Measurements from ENCODE around the gene ZIC4.

Gene ZIC4

DNA sequence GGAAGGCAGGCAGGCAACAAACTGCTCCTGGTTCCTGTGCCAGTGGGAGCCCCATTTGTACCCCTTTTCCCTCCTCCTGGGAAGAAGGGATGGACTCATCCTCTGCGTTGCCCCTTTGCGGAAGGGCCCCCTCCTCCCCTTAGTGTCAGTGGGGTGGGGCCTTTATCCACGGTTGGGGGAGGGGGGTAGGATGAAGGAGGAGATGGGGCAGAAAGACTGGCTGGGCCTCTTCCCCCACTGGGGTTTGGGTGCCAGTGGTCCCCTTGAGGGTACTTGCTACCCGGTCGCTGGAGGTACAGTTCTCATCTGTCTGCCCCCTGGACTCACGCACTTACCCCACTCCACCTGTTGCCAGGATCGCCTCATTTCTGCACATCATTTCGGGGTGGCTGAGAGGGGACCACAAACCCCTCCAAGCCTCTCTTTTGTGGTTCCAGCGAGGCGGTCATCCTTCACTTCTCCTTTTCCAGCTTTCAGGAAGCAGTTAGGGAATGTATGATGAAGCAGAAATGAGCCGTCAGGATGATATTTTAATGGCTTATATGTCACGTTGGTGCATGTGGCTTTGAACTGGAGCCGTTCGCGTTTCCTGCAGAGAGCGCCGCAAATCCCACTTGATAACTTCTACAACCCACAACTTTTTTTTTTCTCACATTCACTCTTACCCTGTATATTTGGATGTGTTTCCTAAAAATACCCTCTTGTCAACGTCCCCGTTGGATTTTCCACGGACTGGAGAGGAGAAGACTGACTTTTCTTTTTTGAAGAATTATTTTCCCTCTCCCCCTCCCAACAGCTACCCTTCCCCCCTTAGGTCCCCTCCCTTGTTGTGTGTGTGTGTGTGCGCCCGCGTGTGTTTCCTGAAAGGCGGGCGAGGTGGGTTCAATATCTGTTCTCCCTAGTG is at the start of gene ZIC4:
Gene ZIC4, minus strand, starts transcription at position 516 of the 904 bp plus-strand sequence. CDS start 3,746 bp downstream, outside the sequence.
- DNase-seq (ENCODE audit: low read depth in 3 of 3): no peak

GRCh38 chr3:147449669-147450068 is 43.3 kb upstream of the ZIC4 start:
- DNase-seq (ENCODE audit: low read depth in 3 of 3): no peak

DNA sequence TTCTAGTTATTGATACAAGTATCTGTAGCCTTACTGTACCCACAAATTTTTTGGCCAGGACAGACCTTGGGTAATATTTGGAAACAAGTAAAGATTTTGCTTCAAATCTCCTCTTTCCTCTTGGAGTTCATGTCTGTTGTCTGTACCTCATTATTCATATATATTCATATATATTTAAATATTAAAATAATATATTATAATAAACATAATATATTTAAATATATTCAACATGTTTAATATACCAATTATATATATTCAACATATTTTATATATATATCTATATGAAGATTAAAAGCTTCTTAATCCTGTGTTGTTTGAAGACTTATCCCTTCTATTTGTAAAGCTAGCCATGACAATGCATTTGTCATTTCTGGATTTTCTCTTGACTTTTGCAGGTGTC is 40.9 kb upstream of the ZIC4 start:
- no peak for DNase-seq (ENCODE audit: low read depth in 3 of 3)

- no peak for DNase-seq (ENCODE audit: low read depth in 3 of 3)
Measured at GRCh38 chr3:147431751-147432150, 25.4 kb upstream of the ZIC4 start.

DNA sequence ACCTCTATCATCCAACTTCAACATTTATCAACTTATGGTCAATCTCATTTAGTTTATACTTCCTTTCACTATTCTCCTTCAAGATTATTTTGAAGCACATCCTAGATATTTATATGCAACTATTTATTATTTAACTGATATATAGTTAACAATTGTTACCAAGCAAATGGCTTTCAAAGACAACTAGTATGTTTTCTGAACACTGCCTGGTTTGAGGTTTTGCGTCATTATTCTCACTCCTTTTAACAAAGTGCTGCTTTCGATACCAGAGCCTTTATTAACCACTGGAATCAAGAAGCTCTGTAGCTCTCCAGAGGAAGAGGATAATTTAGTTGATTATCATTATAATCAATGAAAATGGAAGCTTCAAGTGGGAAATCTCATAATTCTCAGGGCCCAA is 22.4 kb upstream of the ZIC4 start:
- DNase-seq (ENCODE audit: low read depth in 3 of 3): no peak

DNA sequence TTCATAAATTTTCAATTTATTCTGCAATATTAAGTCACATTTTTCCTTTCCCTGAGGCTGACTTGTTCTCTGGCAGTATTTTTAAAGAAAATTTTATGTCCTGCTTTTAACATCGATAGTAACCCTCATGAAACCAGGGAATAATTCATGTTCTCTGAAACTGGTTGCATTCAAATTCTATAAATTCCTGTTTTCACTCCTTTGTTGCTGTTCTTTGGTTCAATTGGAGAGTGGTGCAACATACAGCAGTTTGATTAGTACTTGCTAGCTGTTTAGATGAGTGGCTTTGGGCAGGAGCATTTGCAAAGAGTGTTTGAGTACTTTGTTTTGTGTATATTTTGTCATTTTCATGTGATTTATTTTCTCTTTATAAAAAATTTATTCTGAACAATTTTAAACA is 22.0 kb upstream of the ZIC4 start:
- DNase-seq (ENCODE audit: low read depth in 3 of 3): no peak

DNA sequence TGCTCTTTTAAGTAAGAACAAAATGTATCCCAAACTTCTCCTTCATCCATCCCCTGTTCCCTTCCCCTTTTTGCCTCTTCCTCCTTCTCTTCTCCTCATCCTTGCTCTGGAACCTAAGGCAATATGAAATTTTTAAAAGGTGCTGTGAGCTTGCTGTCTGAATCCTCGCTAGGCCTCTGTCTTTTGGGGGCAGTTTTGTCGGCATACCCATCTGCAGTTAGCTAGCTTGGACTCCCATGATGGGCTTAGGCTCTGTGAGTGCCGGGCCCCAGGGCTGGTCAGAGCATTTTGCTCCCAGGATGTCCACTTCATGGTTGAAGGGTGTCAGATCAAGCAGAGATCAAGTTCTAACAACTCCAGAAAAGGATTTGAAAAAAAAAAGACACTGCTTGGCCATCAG is 21.4 kb upstream of the ZIC4 start:
- no peak for DNase-seq (ENCODE audit: low read depth in 3 of 3)

GRCh38 chr3:147426931-147427330 is 20.6 kb upstream of the ZIC4 start:
- DNase-seq (ENCODE audit: low read depth in 3 of 3): no peak

DNA sequence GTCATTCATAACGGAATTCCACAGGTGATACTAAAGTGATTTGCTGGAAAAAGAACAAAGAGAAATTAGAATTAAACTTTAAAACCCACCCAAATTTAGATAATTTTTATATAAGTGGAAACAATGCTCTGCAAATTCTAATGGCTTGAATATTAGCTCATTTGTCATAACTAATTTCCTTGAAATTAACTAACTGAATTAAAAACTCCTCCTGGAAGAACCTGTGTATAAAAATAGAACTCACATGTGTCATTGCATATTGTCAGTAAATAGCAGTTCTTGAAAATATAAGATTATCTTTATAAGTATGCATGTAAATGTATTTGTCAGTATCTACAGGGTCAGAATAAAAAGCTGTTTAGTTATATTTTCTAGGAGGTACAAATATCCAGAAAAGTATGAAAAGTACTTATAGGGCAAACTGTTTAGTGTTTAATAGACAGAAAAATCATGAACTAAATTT is 19.1 kb upstream of the ZIC4 start:
- no peak for DNase-seq (ENCODE audit: low read depth in 3 of 3)

GRCh38 chr3:147424581-147425387 is 18.4 kb upstream of the ZIC4 start:
- DNase-seq (ENCODE audit: low read depth in 3 of 3): no peak

- no peak for DNase-seq (ENCODE audit: low read depth in 3 of 3)
Measured at GRCh38 chr3:147423798-147424580, 17.6 kb upstream of the ZIC4 start.

GRCh38 chr3:147423537-147423797 is 17.1 kb upstream of the ZIC4 start:
- no peak for DNase-seq (ENCODE audit: low read depth in 3 of 3)

DNA sequence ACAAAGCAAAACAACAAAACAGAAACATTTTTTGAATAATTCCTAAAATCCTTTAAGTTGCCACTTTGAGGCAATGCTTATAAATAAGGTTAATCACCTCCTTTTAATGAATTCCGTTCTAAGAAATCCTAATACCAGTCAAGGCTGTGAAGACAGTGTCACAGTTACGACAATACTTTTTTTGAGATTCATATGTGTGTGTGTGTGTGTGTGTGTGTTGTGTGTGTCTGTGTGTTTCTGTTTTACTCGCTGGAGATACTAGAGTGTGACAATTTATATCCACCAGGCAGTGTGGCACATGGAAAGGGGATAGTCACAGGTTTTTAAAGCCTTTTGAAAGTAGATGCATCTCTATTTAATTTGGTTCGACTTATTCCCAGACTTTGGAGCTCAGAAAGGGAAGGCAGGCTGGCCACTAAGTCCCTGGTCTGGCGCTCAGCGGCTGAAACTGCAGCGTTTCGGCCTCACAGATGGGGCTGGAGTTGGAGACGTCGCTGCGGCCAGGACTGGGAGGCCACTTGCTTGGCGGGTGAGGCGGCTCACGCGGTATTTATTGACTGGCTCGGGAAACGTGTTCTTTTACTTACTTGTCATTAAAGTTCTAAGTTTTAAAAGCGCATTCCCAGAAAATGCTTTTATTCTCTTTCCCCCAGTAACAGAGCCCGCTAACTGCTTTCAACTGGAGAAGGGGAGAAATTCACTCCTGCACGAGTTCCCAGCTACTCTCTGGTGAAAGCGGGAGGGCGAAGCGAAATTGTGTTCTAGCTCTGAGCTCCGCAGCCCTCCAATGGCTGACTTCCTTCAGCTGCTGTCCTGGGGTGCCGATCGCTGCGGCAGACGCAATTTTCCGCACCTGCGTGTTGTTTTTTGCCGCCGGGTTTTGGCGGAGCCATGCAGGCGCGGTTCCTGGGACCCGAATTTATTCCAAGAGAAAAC is 16.5 kb upstream of the ZIC4 start:
- DNase-seq (ENCODE audit: low read depth in 3 of 3): no peak

- no peak for DNase-seq (ENCODE audit: low read depth in 3 of 3)
Measured at GRCh38 chr3:147422196-147422595, 15.9 kb upstream of the ZIC4 start.

DNA sequence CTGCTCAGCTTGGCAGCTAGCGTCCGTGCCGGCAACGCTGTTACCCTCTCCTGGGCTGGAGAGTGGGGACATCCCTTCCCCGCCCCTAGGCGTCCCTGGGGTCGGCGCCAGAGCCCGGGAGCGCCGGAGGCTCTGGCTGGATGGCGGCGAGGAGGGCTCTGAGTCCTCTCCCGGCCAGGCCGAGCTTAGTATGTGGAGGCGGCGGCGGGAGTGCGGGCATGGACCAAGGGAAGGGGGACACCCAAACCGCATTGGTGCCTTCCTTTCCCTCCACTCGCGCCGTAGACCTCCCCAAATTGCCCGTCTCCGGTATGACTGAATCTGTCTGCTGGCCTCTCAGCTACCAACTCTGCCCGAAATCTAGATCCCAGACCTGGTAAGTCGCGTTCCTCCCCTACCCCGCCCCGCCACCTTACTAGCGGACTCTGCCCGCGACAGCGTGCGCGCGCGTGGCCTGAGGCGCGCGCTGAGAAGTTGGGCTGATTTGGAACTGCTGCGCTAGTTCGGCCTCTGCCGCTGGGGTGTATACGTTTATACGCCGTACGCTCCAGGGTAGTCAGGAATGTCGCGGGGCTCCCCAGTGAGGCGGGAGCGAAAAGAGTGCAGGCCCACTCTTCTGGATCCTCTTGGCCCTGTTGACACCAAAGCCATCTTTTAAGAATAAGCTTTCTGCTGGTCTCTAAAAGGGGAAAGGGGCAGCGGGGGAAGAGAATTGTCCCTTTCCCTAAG is 15.0 kb upstream of the ZIC4 start:
- DNase-seq (ENCODE audit: low read depth in 3 of 3): no peak

DNA sequence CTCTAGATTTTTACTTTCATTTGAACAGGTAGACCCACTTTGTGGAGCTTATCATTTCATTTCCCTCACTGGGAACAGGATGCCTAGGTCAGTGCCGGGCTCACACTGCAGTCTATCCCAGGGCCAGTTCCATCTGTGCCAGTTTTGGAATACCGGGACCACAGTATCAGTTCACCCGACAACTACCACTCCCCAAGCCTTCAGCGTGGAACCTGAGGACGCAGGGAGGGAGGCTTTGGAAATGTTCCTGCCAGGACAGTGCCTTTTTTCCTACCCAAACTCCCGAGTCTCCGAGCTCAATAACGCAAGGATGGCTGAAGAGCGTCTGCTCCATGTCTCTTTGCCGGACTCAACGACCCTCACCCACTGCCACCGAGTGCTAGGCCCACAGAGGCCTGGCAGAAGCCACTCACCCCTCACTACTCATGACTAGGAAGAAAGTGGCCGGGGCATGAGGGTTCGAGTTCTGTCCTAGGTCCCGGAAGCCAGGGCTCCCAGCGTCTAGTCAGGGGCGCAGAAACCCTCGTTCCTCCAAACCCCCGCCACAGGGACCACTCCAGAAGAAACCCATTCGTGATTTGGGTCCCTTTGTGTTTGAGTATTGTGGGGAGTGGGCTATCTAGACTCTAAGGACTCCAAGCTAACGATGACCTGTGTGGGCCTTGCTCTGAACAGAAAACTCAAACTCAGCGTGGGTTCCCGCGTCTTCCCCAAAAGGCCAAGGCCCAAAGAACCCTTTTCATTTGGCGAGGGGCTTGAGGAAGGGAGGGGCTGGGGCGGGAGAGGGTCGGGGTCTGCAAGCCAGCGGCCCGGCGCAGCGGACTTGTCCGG is 14.2 kb upstream of the ZIC4 start:
- no peak for DNase-seq (ENCODE audit: low read depth in 3 of 3)

DNA sequence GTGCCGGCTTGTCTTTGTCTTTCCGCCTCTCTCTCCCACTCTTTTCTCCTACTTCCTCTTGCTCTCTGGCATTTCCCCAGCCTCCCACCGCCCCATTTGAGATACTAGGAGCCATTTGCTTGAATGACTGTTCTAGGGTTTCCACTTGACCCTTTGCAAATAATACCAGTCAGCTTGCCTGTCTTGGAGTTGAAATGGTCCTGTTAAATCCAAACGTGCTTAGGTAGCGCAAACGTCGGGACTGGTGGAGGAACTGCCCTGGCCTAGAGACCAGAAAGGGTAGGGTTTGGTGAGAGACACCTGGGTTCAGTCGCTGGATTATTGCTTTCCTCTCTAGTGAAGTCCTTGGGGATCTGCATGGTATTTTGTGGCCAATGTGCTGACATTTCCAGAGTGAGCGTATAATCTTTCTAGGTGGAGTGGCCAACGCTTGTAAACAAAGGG is 13.5 kb upstream of the ZIC4 start:
- no peak for DNase-seq (ENCODE audit: low read depth in 3 of 3)

- no peak for DNase-seq (ENCODE audit: low read depth in 3 of 3)
Measured at GRCh38 chr3:147418808-147419701, 12.7 kb upstream of the ZIC4 start.
